Measurements from ENCODE around the gene PET100.
"Not testable (repeated sequence)": the region's sequence is repeated elsewhere in the genome, so short reads cannot be mapped to it uniquely, and the experiment has no call there.

The PET100 gene

DNA sequence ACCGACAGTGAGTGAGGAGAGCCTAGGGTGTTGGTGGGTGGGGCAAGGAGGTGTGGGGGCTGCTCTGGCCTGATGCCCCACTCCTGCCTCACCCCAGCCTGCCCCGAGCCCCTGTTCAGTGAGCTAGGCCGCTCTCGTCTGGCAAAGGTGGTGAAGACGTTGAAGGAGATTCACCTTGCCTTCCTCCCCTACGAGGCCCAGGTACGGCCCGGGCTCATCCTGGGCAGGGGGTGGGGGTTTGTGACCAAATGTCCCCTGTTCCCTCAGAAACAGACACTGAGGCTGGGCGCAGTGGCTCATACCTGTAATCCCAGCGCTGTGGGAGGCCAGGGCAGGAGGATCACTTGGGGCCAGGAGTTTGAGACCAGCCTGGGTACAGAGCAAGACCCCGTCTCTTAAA is 11.2 kb downstream of the PET100 start:
- DNase-seq (ENCODE audit: low read depth) = no peak
- TF ChIP-seq CTCF (IDR thresholded peaks at IDR 0.05; ENCODE audit: insufficient read depth, low read depth, low read length, missing control alignments) = no peak

GRCh38 chr19:7641290-7642276 is 12.0 kb downstream of the PET100 start:
- H3K4me3 ChIP-seq (ENCODE audit: low read depth, low read length) = no peak overlapping the region
- TF ChIP-seq CTCF (IDR thresholded peaks at IDR 0.05; ENCODE audit: insufficient read depth, low read depth, low read length, missing control alignments) = no peak
- DNase-seq (ENCODE audit: low read depth) = no peak

More for the DNA sequence above, 11.2 kb downstream of the PET100 start:
- H3K4me3 ChIP-seq (ENCODE audit: low read depth, low read length) = no peak overlapping the region

DNA sequence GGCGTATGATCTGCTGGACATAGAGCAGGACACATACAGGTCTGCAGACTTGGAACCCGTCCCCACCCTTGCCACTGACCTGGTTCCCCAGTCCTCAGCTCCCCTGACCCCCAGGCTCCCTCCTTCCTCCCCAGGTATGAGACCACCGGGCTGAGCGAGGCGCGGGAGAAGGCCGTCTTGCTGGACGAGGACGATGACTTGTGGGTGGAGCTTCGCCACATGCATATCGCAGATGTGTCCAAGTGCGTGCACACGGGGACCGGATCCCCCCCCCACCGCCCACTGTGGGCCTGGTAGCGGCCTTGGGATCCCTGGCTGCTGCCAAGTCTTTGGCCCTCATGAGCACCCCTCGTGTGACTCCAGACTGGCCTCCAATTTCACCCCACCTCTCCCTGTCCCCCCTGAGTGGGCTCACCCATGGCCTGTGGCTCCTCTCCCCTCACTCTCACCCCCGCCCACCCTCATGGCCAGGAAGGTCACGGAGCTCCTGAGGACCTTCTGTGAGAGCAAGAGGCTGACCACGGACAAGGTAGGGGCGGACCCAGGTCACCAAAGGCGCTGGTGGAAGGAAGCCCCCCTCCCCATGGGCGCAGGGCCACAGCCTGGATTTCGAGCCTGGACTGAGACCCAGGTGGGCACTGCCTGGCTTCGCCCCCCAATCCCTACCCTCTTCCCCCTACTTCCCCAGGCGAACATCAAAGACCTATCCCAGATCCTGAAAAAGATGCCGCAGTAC is 12.9 kb downstream of the PET100 start:
- no peak for TF ChIP-seq CTCF (IDR thresholded peaks at IDR 0.05; ENCODE audit: insufficient read depth, low read depth, low read length, missing control alignments)
- H3K4me3 ChIP-seq (ENCODE audit: low read depth, low read length) = no peak overlapping the region
- DNase-seq (ENCODE audit: low read depth) = no peak

DNA sequence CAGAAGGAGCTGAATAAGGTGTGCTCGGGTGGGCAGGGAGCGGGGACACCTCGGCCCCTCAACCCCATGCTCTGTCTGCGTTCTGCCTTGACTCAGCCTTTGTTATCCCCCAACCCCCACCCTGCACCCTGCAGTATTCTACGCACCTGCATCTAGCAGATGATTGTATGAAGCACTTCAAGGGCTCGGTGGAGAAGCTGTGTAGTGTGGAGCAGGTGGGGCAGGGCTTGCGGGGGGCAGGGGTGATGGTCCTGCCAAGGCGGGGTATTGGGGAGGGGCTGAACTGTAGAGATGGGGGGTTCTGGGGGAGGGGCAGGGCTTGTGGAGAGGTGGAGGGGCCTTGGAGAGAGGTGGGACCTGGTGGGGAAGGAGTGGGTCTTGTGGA is 13.4 kb downstream of the PET100 start:
- no peak for DNase-seq (ENCODE audit: low read depth)
- no peak overlapping the region for H3K4me3 ChIP-seq (ENCODE audit: low read depth, low read length)
- TF ChIP-seq CTCF (IDR thresholded peaks at IDR 0.05; ENCODE audit: insufficient read depth, low read depth, low read length, missing control alignments) = no peak

- not testable (repeated sequence) for H3K4me3 ChIP-seq (ENCODE audit: low read depth, low read length)
- peak; percentile 70 for DNase-seq (ENCODE audit: low read depth)
Observed at GRCh38 chr19:7643629-7644549, 14.3 kb downstream of the PET100 start.

DNA sequence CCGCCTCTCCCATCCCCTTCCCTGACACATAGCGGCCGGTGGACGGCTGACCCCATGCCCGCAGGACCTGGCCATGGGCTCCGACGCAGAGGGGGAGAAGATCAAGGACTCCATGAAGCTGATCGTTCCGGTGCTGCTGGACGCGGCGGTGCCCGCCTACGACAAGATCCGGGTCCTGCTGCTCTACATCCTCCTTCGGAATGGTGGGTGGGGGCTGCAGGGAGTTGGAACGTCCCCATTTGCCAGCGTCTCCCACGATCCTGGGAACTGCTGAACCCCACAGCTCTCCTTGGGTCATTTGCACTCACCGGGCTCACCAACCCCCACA is 14.9 kb downstream of the PET100 start:
- no peak for DNase-seq (ENCODE audit: low read depth)
- TF ChIP-seq CTCF (IDR thresholded peaks at IDR 0.05; ENCODE audit: insufficient read depth, low read depth, low read length, missing control alignments) = no peak
- no peak overlapping the region for H3K4me3 ChIP-seq (ENCODE audit: low read depth, low read length)
